Transverse colon (tissue), 4 donors: Measurements from ENCODE around the gene TBC1D12. TPM values are rescaled to one million over a fixed set of nuclear protein-coding genes. Genes with fewer than 3 reads are reported as not detected.
"Not testable (repeated sequence)": the region's sequence is repeated elsewhere in the genome, so short reads cannot be mapped to it uniquely, and the experiment has no call there.

Experiments used
- DNase-seq: peaks from one replicate; pipeline ENCODE4 v3.0.0-alpha.2; 2019
- H3K27ac ChIP-seq, 4 donors: fragments of 200-600 bp; sonication (generic); 2 replicates each; pipeline ENCODE4 v1.5.1; 2016 to 2018; ENCODE audit warnings: inconsistent platforms in 4 of 4
- H3K27me3 ChIP-seq: fragments of 200-600 bp; sonication (generic); 2 replicates; pipeline ENCODE4 v1.5.1; 2017; ENCODE audit warnings: inconsistent platforms
- H3K36me3 ChIP-seq, 4 donors: fragments of 200-600 bp; sonication (generic); 2 replicates each; pipeline ENCODE4 v1.5.1; 2017 to 2019; ENCODE audit warnings: inconsistent platforms in 4 of 4
- H3K4me1 ChIP-seq, 4 donors: fragments of 200-600 bp; sonication (generic); 2 replicates each; pipeline ENCODE4 v1.5.1; 2017 to 2020; ENCODE audit warnings: inconsistent platforms in 4 of 4
- H3K4me3 ChIP-seq, 4 donors: fragments of 200-600 bp; sonication (generic); 1 replicate in 1 of 4; 2 replicates in 3 of 4; pipeline versions ENCODE4 v1.5.1 to v1.6.1; 2017 to 2019; ENCODE audit warnings: inconsistent platforms in 4 of 4
- H3K9me3 ChIP-seq, 2 donors: fragments of 200-600 bp; sonication (generic); 2 replicates each; pipeline ENCODE4 v1.5.1; 2017 to 2019; ENCODE audit warnings: inconsistent platforms in 2 of 2
- EP300 ChIP-seq: sonication (generic); formaldehyde crosslinking; IDR thresholded peaks from one replicate; pipeline ENCODE4 v1.6.1; 2017; ENCODE audit warnings: antibody characterized with exemption, low read depth
- POLR2A ChIP-seq: fragments of 450-650 bp; IDR thresholded peaks from one replicate; pipeline ENCODE4 v1.6.1; 2016; ENCODE audit warnings: antibody characterized with exemption, mild to moderate bottlenecking, moderate library complexity
- POLR2AphosphoS5 ChIP-seq, 3 donors: sonication (generic); formaldehyde crosslinking; IDR thresholded peaks; one replicate each; pipeline ENCODE4 v1.6.1; 2016; ENCODE audit warnings: antibody characterized with exemption in 3 of 3
- WGBS, 2 donors: methylation state at CpG; one replicate each; pipeline ENCODE4 v1.1.5; 2018; ENCODE audit warnings: low coverage in 1 of 2; 5-methylcytosine and 5-hydroxymethylcytosine counted together
- in situ Hi-C, 4 donors: fragments of 200-750 bp; cut with MboI; loops; one replicate each; pipeline versions ENCODE4 v1.15.0 to v1.15.1; 2017; ENCODE audit warnings: low sequenced_read_pairs in 3 of 4, low pct_ligation_motif_present in 1 of 4, low pct_unique_long_range_greater_than_20kb in 1 of 4
- intact Hi-C: fragments of 100-400 bp; cut with DNase I; formaldehyde crosslinking; loops from one replicate; pipeline ENCODE4 v1.15.1; 2023; ENCODE audit warnings: low total_unique reads
- total RNA-seq, 4 donors: library from RNA; depleted of rRNA; stranded (reverse); fragments of >200 nt; gene quantifications; one replicate each; pipeline ENCODE4 v1.1.0, GENCODE V29; 2016
- TF ChIP-seq, protein P1 (sequence below), 5 experiments: fragments of 200-600 bp in 3 of 5; fragments of 450-650 bp in 2 of 5; sonication (generic) in 3 of 5; IDR thresholded peaks; 1 replicate in 2 of 5; 2 replicates in 3 of 5; pipeline ENCODE4 v1.5.1; 2016 to 2017; ENCODE audit warnings: antibody characterized with exemption in 5 of 5, inconsistent platforms in 3 of 5, mild to moderate bottlenecking in 2 of 5, moderate library complexity in 1 of 5

Gene TBC1D12
- total RNA-seq, 4 donors from 2014 or later = 27.2 to 58.0 (median 38.0) TPM

DNA sequence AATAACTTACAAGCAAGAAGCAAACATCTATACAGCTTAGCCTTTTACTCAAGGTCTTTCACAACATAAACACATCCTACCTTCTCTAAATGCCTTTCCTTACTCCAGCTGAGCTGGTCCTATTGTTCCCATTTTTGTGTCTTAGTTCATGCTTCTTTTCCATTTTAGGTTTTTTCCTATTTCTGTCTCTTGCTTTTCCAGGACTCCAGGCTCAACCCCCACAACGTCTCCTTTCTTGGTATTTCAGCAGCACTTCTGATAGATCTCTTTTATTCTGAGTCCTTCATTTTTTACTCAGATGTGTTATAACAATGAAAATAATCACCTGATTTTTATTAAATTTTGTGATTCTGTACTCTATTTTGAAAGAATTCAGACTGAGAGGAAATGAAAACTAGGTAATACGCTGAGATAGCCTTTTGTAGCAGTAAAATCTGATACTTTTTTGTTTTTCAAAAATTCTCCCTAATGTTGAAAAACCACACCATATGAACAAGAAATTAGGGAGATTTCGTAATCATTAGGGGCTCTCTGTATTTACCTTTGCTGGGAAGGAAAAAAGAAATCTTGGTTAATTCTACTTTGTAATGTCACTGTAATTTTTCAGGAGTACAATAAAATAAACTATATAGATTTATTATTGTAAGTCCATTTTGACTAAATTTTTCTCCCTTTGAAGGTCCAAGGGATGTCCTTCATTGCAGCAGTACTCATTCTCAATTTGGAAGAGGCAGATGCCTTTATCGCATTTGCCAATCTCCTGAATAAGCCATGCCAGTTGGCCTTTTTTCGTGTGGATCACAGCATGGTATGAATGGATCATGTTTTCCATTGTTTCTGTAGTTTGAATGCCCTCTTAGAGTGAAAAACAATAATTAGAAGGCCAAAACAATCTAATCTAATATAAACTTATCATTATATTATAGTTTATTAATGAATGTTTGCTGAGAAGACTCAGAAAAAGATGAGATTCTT lies 119.2 kb downstream of the TBC1D12 start:
- DNase-seq = no peak
- Histone ChIP-seq H3K4me1 (no peaks in the 10 kb centered on the region), H3K36me3 (no peaks in the 10 kb centered on the region), H3K27me3 (no peaks in the 10 kb centered on the region), H3K27ac (no peak overlapping the region), H3K9me3 (no peaks in the 10 kb centered on the region), H3K4me3 (no peak overlapping the region)
- intact Hi-C loops = no loop called here
- TF ChIP-seq, protein P1, sequence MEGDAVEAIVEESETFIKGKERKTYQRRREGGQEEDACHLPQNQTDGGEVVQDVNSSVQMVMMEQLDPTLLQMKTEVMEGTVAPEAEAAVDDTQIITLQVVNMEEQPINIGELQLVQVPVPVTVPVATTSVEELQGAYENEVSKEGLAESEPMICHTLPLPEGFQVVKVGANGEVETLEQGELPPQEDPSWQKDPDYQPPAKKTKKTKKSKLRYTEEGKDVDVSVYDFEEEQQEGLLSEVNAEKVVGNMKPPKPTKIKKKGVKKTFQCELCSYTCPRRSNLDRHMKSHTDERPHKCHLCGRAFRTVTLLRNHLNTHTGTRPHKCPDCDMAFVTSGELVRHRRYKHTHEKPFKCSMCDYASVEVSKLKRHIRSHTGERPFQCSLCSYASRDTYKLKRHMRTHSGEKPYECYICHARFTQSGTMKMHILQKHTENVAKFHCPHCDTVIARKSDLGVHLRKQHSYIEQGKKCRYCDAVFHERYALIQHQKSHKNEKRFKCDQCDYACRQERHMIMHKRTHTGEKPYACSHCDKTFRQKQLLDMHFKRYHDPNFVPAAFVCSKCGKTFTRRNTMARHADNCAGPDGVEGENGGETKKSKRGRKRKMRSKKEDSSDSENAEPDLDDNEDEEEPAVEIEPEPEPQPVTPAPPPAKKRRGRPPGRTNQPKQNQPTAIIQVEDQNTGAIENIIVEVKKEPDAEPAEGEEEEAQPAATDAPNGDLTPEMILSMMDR (IDR thresholded peaks at IDR 0.05) = no peak
- TF ChIP-seq POLR2A = no peak
- TF ChIP-seq POLR2AphosphoS5 (IDR thresholded peaks at IDR 0.05) = no peak
- TF ChIP-seq EP300 = no peak
- 92% methylated on average over 5 of the region's 5 CpGs for WGBS, 2 donors
- in situ Hi-C loops = no loop called here

DNA sequence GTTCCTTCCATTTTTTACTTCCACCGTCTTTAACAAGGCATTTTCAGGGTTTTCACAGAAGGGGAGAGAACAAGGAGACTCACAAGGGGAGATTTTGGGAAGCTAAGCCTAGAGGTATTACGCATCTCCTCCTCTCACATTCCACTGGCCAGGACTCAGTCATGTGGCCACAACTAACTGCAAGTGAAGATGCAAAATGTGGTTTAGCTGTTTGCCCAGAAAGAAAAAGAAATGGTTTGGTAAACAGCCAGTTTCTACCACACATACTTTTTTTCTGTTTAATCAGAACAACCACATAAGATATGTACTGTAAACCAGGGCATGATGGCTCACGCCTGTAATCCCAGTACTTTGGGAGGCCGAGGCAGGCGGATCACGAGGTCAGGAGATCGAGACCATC lies 121.8 kb downstream of the TBC1D12 start:
- no peak for DNase-seq
- 82 to 92% methylated on average over 6 to 7 of the region's 7 CpGs for WGBS, 2 donors
- Histone ChIP-seq H3K4me3 (no peak overlapping the region), H3K4me1 (no peaks in the 10 kb centered on the region), H3K27ac (no peak overlapping the region), H3K36me3 (peaks cover 0 to 9% (median 0%) of the 10 kb centered on the region in 4 donors), H3K9me3 (no peaks in the 10 kb centered on the region), H3K27me3 (no peaks in the 10 kb centered on the region)
- in situ Hi-C loops = no loop called here
- intact Hi-C loops = no loop called here
- TF ChIP-seq, protein P1 (IDR thresholded peaks at IDR 0.05) = no peak
- no peak for TF ChIP-seq EP300
- TF ChIP-seq POLR2AphosphoS5 (IDR thresholded peaks at IDR 0.05) = no peak
- TF ChIP-seq POLR2A = no peak

DNA sequence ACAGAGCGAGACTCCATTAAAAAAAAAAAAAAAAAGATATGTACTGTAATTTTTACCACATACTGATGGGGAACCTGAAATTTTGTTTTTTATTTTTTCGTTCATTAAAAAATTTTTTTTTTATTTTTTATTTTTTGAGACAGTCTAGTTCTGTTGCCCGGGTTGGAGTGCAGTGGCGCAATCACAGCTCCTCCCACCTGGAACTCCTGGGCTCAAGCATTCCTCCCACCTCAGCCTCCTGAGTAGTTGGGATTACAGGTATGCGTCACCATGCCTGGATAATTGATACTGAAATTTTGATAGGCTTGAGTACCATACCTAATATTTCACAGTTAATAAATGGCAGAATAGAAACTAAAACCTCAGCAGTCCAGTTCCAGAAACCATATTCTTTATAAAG lies 122.4 kb downstream of the TBC1D12 start:
- TF ChIP-seq POLR2AphosphoS5 (IDR thresholded peaks at IDR 0.05) = no peak
- 95 to 96% methylated on average over 5 of the region's 5 CpGs for WGBS, 2 donors
- in situ Hi-C loops (no loop called here), intact Hi-C loops (no loop called here)
- no peak for DNase-seq
- no peaks in the 10 kb centered on the region for H3K27me3 ChIP-seq
- no peaks in the 10 kb centered on the region for H3K4me1 ChIP-seq
- H3K36me3 ChIP-seq = peaks cover 0 to 9% (median 0%) of the 10 kb centered on the region in 4 donors
- H3K9me3 ChIP-seq = no peaks in the 10 kb centered on the region
- H3K4me3 ChIP-seq = no peak overlapping the region
- no peak overlapping the region for H3K27ac ChIP-seq

DNA sequence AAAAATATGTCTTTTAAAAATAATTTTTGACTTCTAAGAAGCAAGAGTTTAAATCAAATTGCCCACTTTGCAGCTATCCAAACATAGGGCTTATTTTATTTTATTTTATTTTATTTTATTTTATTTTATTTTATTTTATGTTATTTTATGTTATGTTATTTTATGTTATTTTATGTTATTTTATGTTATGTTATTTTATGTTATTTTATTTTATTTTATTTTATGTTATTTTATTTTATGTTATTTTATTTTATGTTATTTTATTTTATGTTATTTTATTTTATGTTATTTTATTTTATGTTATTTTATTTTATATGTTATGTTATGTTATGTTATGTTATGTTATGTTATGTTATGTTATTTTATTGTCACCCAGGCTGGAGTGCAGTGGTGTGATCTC lies 129.2 kb downstream of the TBC1D12 start:
- H3K4me3 ChIP-seq, H3K36me3 ChIP-seq, in situ Hi-C loops, intact Hi-C loops, H3K4me1 ChIP-seq, H3K9me3 ChIP-seq, DNase-seq, H3K27ac ChIP-seq, H3K27me3 ChIP-seq: not testable (repeated sequence)

DNA sequence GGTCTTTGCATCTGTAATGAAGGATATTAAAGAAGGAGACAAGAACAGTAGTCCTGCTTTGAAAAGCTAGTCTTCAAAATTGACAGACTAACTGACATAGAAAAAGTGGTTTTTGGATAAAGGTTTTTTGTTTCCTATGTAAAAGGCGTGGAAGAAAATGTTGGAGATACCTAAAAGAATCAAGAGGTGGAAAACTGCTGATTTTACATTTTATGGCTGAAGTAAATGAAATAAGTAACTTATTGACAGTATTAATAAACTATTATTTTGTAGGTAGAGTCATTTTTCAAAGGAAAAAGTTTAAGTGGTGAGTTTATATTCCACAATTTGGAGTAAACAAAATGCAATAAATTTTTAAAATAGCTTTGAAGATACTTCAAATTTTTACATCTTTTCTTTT lies 130.7 kb downstream of the TBC1D12 start:
- intact Hi-C loops = no loop called here
- no peaks in the 10 kb centered on the region for H3K9me3 ChIP-seq
- no peaks in the 10 kb centered on the region for H3K27me3 ChIP-seq
- in situ Hi-C loops = no loop called here
- H3K4me1 ChIP-seq = no peaks in the 10 kb centered on the region
- no peak for TF ChIP-seq EP300
- 96 to 100% methylated on average over 1 of the region's 1 CpG for WGBS, 2 donors
- H3K36me3 ChIP-seq = peaks cover 0 to 9% (median 0%) of the 10 kb centered on the region in 4 donors
- no peak for DNase-seq
- H3K27ac ChIP-seq = no peak overlapping the region
- no peak overlapping the region for H3K4me3 ChIP-seq

DNA sequence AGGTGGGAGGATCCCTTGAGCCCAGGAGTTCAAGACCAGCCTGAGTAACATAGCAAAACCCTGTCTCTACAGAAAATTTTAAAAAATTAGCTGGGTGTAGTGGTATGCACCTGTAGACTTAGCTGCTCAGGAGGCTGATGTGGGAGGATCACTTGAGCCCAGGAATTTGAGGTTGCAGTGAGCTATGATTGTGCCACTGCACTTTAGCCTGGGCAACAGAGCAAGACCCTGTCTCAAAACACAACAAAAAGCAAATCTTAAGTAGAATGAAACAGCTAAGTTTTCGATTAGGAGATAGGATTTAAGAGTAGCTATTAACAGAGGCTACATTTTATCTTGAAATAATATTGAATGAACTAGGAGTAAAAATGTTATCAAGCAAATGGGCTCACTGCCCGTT lies 139.9 kb downstream of the TBC1D12 start:
- 70 to 91% methylated on average over 1 to 2 of the region's 2 CpGs for WGBS, 2 donors
- intact Hi-C loops, H3K36me3 ChIP-seq, H3K4me3 ChIP-seq, H3K27ac ChIP-seq, in situ Hi-C loops, H3K27me3 ChIP-seq, H3K9me3 ChIP-seq, DNase-seq: not testable (repeated sequence)
- H3K4me1 ChIP-seq = peaks cover 0 to 23% (median 15%) of the 10 kb centered on the region in 4 donors
